Measurements from ENCODE around the gene DUSP16. TPM values are rescaled to one million over a fixed set of nuclear protein-coding genes. Genes with fewer than 3 reads are reported as not detected.
A peak's percentile ranks its signal among the peaks of the same experiment; 100 is the strongest.

The DUSP16 gene
- total and polyA plus RNA-seq, 5 donors, result 4.2 to 17.2 (median 12.4) TPM

DNA sequence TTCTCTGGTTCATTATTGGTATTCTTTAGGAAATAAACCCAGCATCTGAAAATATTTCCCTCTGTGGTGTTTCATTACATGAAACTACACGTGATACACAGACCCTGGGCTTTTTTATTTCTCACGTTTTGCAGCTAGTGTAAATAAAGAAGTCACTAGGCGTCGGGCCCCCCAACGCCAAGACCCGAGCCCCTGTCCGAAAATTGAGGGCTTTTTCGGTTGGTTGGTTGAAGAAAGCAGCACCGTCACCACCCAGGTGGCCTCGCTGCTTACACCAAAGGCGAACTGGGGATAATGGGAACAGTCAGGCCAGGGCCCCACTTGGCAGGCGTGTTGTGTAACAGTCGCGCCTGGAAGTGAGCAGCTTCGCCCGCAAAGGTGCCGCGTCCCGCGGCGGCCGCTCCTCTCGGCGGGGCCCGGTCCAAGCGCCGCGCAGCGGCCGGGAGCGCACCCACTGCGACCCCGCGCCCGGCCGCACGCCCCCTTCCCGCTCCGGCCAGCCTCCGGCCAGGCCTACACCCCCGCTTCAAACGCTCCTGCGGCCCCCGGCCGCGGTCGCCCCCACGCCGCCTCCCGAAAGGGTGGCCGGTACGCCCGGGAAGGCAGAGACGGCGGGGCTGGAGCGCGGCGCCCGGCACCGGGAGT is 1.2 kb downstream of the DUSP16 start:
- peak; percentile 49 to 54 for ATAC-seq
- H3K9me3 ChIP-seq (ENCODE audit: control insufficient read depth, low read length), result no peaks in the 10 kb centered on the region
- H3K4me1 ChIP-seq (ENCODE audit: control insufficient read depth, insufficient read depth, low read length), result peaks cover 5% of the 10 kb centered on the region
- WGBS, result under 1% methylated on average over 60 of the region's 60 CpGs
- intact Hi-C loops (cut with DNase I), result loop anchor here (2.0 to 10.0 kb wide), 7 partner anchors 54 to 187 kb away; no protein-coding TSS in a partner anchor
- peak; percentile 70 to 87 (median 84) for DNase-seq
- peak overlapping the region; percentile 96 for H3K4me3 ChIP-seq (ENCODE audit: low read length)
- H3K27ac ChIP-seq (ENCODE audit: low read length), result peak overlapping the region; percentile 97
- no peaks in the 10 kb centered on the region for H3K27me3 ChIP-seq (ENCODE audit: control insufficient read depth, insufficient read depth)

GRCh38 chr12:12560587-12561370 is 1.9 kb downstream of the DUSP16 start:
- ATAC-seq (peak; percentile 33 to 44), DNase-seq (no peak)
- H3K27ac ChIP-seq (ENCODE audit: low read length), result peak overlapping the region; percentile 44
- H3K27me3 ChIP-seq (ENCODE audit: control insufficient read depth, insufficient read depth), result no peaks in the 10 kb centered on the region
- WGBS, result 10% methylated on average over 9 of the region's 9 CpGs
- H3K4me3 ChIP-seq (ENCODE audit: low read length), result peak overlapping the region; percentile 96
- H3K9me3 ChIP-seq (ENCODE audit: control insufficient read depth, low read length), result no peaks in the 10 kb centered on the region
- H3K4me1 ChIP-seq (ENCODE audit: control insufficient read depth, insufficient read depth, low read length), result peaks cover 5% of the 10 kb centered on the region
- intact Hi-C loops (cut with DNase I), result loop anchor here (5.0 to 10.0 kb wide), 5 partner anchors 53 to 183 kb away; no protein-coding TSS in a partner anchor

DNA sequence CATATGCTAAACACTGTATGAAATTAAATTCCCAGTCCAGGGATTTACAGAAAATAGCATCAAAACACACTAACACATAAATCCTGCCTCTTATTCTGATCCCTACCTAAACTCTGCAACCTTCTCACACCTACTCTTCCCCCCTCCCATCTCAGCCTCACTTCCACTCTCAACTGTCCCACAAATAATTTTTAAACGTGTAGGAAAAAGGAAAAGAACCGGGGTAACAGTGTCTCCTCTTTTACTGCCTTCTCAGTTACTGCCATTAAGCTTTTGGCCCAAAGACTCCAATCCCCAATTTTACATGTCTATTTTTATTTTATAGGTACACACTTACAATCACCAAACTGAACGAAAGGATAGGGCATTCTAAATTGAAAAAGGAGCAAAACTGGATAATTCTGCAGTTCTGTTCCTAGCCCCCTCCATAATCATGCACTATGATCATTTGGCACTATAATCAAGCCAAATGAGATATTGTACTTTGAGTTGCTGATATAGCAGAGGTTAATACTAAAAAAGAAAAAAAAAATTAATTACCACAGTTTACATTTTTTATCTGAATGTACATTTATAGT is 2.9 kb downstream of the DUSP16 start:
- Histone ChIP-seq H3K4me1 (ENCODE audit: control insufficient read depth, insufficient read depth, low read length) (peaks cover 5% of the 10 kb centered on the region), H3K27ac (ENCODE audit: low read length) (no peak overlapping the region), H3K27me3 (ENCODE audit: control insufficient read depth, insufficient read depth) (no peaks in the 10 kb centered on the region), H3K9me3 (ENCODE audit: control insufficient read depth, low read length) (no peaks in the 10 kb centered on the region), H3K4me3 (ENCODE audit: low read length) (peak overlapping the region; percentile 14)
- no peak for DNase-seq
- WGBS, result 20% methylated on average over 3 of the region's 3 CpGs
- no peak for ATAC-seq
- intact Hi-C loops (cut with DNase I), result loop anchor here (5.0 to 10.0 kb wide), 5 partner anchors 53 to 183 kb away; no protein-coding TSS in a partner anchor

GRCh38 chr12:12558291-12558690 is 4.4 kb downstream of the DUSP16 start:
- H3K4me3 ChIP-seq (ENCODE audit: low read length), result no peak overlapping the region
- WGBS, result 95% methylated on average over 4 of the region's 4 CpGs
- H3K9me3 ChIP-seq (ENCODE audit: control insufficient read depth, low read length), result no peaks in the 10 kb centered on the region
- ATAC-seq, result no peak
- intact Hi-C loops (cut with DNase I), result no loop called here
- H3K27me3 ChIP-seq (ENCODE audit: control insufficient read depth, insufficient read depth), result no peaks in the 10 kb centered on the region
- no peak overlapping the region for H3K27ac ChIP-seq (ENCODE audit: low read length)
- H3K4me1 ChIP-seq (ENCODE audit: control insufficient read depth, insufficient read depth, low read length), result no peaks in the 10 kb centered on the region
- no peak for DNase-seq

GRCh38 chr12:12557733-12558132 is 4.9 kb downstream of the DUSP16 start:
- WGBS, result 99% methylated on average over 3 of the region's 3 CpGs
- H3K4me1 ChIP-seq (ENCODE audit: control insufficient read depth, insufficient read depth, low read length), result no peaks in the 10 kb centered on the region
- no peak overlapping the region for H3K27ac ChIP-seq (ENCODE audit: low read length)

DNA sequence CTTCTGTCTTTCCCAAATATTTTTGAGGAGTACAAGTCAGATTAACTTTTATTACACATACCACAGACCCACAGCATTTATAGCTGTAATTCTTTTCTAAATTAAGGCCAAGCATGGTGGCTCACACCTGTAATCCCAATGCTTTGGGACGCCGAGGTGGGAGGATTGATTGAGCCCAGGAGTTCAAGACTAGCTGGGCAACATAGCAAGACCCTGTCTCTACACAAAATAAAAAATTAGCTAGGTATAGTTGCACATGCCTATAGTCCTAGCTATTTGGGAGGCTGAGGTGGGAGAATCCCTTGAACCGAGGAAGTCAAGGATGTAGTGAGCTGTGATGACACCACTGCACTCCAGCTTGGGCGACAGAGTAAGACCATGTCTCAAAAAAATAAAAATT is 7.0 kb downstream of the DUSP16 start:
- no peak for DNase-seq
- Histone ChIP-seq H3K4me1 (ENCODE audit: control insufficient read depth, insufficient read depth, low read length) (no peaks in the 10 kb centered on the region), H3K27me3 (ENCODE audit: control insufficient read depth, insufficient read depth) (no peaks in the 10 kb centered on the region), H3K27ac (ENCODE audit: low read length) (no peak overlapping the region), H3K4me3 (ENCODE audit: low read length) (no peak overlapping the region), H3K9me3 (ENCODE audit: control insufficient read depth, low read length) (no peaks in the 10 kb centered on the region)
- ATAC-seq, result no peak
- intact Hi-C loops (cut with DNase I), result no loop called here
- WGBS, result 96% methylated on average over 4 of the region's 4 CpGs

More at GRCh38 chr12:12557733-12558132, 4.9 kb downstream of the DUSP16 start:
- DNase-seq (no peak), ATAC-seq (no peak)
- intact Hi-C loops (cut with DNase I), result no loop called here
- Histone ChIP-seq H3K27me3 (ENCODE audit: control insufficient read depth, insufficient read depth) (no peaks in the 10 kb centered on the region), H3K9me3 (ENCODE audit: control insufficient read depth, low read length) (no peaks in the 10 kb centered on the region), H3K4me3 (ENCODE audit: low read length) (no peak overlapping the region)

- no peak for ATAC-seq
- DNase-seq, result no peak
- intact Hi-C loops (cut with DNase I), result no loop called here
- WGBS, result 86% methylated on average over 3 of the region's 3 CpGs
- no peaks in the 10 kb centered on the region for H3K9me3 ChIP-seq (ENCODE audit: control insufficient read depth, low read length)
- H3K4me3 ChIP-seq (ENCODE audit: low read length), result no peak overlapping the region
- no peak overlapping the region for H3K27ac ChIP-seq (ENCODE audit: low read length)
- no peaks in the 10 kb centered on the region for H3K27me3 ChIP-seq (ENCODE audit: control insufficient read depth, insufficient read depth)
- peaks cover 3% of the 10 kb centered on the region for H3K4me1 ChIP-seq (ENCODE audit: control insufficient read depth, insufficient read depth, low read length)
These were observed 9.4 kb downstream of the DUSP16 start for GRCh38 chr12:12553208-12553785.

GRCh38 chr12:12551115-12551514 is 11.5 kb downstream of the DUSP16 start:
- no peak overlapping the region for H3K27ac ChIP-seq (ENCODE audit: low read length)
- ATAC-seq (no peak), DNase-seq (no peak)
- WGBS, result 68% methylated on average over 7 of the region's 7 CpGs
- H3K4me1 ChIP-seq (ENCODE audit: control insufficient read depth, insufficient read depth, low read length), result peaks cover 3% of the 10 kb centered on the region
- intact Hi-C loops (cut with DNase I), result no loop called here
- H3K4me3 ChIP-seq (ENCODE audit: low read length), result no peak overlapping the region
- no peaks in the 10 kb centered on the region for H3K27me3 ChIP-seq (ENCODE audit: control insufficient read depth, insufficient read depth)
- H3K9me3 ChIP-seq (ENCODE audit: control insufficient read depth, low read length), result no peaks in the 10 kb centered on the region

DNA sequence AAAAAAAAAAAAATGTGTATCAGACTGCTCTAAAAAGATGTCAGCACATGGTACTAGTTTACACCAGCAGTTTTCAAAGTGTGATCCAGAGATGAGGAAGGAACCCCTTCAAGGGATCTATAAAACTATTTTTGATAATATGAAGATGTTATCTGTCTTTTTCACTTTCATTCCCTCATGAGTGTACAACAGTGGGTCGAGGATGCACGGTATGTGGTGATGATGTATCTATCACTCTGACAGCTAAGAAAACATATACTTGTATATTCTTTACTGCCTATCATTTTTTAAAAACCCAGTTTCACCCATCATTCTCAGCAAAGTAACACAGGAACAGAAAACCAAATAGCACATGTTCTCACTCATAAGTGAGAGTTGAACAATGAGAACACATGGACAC is 12.4 kb downstream of the DUSP16 start:
- Histone ChIP-seq H3K27me3 (ENCODE audit: control insufficient read depth, insufficient read depth) (no peaks in the 10 kb centered on the region), H3K4me3 (ENCODE audit: low read length) (no peak overlapping the region), H3K4me1 (ENCODE audit: control insufficient read depth, insufficient read depth, low read length) (peaks cover 3% of the 10 kb centered on the region), H3K9me3 (ENCODE audit: control insufficient read depth, low read length) (no peaks in the 10 kb centered on the region), H3K27ac (ENCODE audit: low read length) (no peak overlapping the region)
- WGBS, result 89% methylated on average over 2 of the region's 2 CpGs
- intact Hi-C loops (cut with DNase I), result no loop called here
- DNase-seq (no peak), ATAC-seq (no peak)

GRCh38 chr12:12549426-12549825 is 13.2 kb downstream of the DUSP16 start:
- DNase-seq, result no peak
- no peak overlapping the region for H3K27ac ChIP-seq (ENCODE audit: low read length)
- no peak overlapping the region for H3K4me3 ChIP-seq (ENCODE audit: low read length)
- no peaks in the 10 kb centered on the region for H3K27me3 ChIP-seq (ENCODE audit: control insufficient read depth, insufficient read depth)
- intact Hi-C loops (cut with DNase I), result no loop called here
- H3K4me1 ChIP-seq (ENCODE audit: control insufficient read depth, insufficient read depth, low read length), result peaks cover 3% of the 10 kb centered on the region
- 94% methylated on average over 2 of the region's 2 CpGs for WGBS
- no peak for ATAC-seq
- no peaks in the 10 kb centered on the region for H3K9me3 ChIP-seq (ENCODE audit: control insufficient read depth, low read length)

- H3K4me3 ChIP-seq (ENCODE audit: low read length), result no peak overlapping the region
- H3K9me3 ChIP-seq (ENCODE audit: control insufficient read depth, low read length), result no peaks in the 10 kb centered on the region
- intact Hi-C loops (cut with DNase I), result no loop called here
- no peaks in the 10 kb centered on the region for H3K27me3 ChIP-seq (ENCODE audit: control insufficient read depth, insufficient read depth)
- no peak overlapping the region for H3K27ac ChIP-seq (ENCODE audit: low read length)
- 73% methylated on average over 2 of the region's 2 CpGs for WGBS
- peaks cover 3% of the 10 kb centered on the region for H3K4me1 ChIP-seq (ENCODE audit: control insufficient read depth, insufficient read depth, low read length)
- ATAC-seq, result no peak
- no peak for DNase-seq
These were observed 13.9 kb downstream of the DUSP16 start for GRCh38 chr12:12548713-12549112.
